ENCODE results near the gene TRUB2. TPM values are rescaled to one million over a fixed set of nuclear protein-coding genes. Genes with fewer than 3 reads are reported as not detected.

The TRUB2 gene
- total RNA-seq, 4 donors from 2014 or later, result 9.1 to 10.3 (median 9.9) TPM

DNA sequence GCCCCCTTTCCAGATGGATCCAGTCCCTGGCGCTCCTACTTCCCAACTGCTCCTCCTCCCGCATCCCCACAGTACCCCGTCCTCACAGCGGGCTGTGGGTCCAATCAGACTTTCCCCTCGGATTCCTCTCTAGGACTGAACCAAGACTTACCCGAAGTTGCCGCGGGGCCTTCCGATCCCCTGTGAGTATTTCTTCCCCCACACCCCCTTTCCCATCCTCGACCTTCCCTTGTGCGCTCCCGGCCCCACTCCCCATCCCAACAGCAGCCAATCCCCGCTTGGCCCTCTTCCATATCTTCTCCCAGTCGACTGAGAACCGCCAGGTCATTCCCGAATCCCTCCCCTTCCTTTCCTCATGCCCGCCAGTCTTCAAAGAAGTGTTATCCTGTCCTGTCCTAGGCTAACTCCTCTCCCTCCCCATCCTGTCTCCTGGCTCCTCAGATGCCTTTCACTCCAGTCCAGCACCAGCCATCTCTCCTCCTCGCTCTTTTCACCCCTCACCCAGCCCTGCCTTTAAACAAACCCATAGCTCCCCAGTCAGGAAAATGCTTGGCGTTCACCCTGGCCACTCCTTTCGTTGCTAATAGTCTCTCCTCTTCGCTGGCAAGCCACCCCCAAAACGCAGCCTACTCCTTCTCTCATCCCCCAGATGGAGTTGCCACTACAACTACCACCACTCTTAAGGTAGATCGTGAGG lies 45.5 kb downstream of the TRUB2 start:
- DNase-seq (ENCODE audit: low spot score), result no peak
- peak; percentile 34 for ATAC-seq (ENCODE audit: low FRiP score)
- TF ChIP-seq, protein P1, sequence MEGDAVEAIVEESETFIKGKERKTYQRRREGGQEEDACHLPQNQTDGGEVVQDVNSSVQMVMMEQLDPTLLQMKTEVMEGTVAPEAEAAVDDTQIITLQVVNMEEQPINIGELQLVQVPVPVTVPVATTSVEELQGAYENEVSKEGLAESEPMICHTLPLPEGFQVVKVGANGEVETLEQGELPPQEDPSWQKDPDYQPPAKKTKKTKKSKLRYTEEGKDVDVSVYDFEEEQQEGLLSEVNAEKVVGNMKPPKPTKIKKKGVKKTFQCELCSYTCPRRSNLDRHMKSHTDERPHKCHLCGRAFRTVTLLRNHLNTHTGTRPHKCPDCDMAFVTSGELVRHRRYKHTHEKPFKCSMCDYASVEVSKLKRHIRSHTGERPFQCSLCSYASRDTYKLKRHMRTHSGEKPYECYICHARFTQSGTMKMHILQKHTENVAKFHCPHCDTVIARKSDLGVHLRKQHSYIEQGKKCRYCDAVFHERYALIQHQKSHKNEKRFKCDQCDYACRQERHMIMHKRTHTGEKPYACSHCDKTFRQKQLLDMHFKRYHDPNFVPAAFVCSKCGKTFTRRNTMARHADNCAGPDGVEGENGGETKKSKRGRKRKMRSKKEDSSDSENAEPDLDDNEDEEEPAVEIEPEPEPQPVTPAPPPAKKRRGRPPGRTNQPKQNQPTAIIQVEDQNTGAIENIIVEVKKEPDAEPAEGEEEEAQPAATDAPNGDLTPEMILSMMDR (IDR thresholded peaks at IDR 0.05), result no peak

DNA sequence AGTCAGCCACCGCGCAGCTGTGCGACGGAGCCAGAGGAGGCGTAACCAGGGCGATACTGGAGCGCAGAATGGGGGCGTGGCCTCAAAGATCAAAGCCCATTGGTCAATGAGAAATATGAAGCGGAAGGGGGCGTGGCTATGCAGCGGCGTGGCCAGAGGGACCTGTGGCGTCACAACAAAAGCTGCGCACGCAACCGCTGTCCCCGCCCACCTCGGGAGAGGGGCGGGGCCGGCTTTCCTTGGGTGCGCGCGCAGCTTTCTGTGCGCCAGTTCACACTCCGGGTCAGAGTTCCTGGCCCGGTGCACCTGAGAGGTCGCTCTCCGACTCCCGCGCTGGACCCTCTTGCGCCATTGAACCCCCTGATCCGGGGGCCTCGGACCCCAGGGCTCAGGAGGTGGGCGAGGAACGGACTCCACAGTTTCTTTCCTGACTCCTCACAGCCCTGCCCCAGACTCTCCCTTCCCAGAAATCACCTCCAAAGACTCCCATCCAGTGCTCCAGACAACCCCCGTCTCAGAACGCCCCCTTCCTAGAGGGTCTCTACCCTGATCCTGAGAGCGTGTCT lies 46.2 kb downstream of the TRUB2 start, which contains the start of gene SWI5:
TSS of gene SWI5 (plus strand) at position 269 of the 566 bp plus-strand sequence.
- TF ChIP-seq, protein P1 (IDR thresholded peaks at IDR 0.05), result no peak
- DNase-seq (ENCODE audit: low spot score), result peak; percentile 99
- peak; percentile 98 for ATAC-seq (ENCODE audit: low FRiP score)

DNA sequence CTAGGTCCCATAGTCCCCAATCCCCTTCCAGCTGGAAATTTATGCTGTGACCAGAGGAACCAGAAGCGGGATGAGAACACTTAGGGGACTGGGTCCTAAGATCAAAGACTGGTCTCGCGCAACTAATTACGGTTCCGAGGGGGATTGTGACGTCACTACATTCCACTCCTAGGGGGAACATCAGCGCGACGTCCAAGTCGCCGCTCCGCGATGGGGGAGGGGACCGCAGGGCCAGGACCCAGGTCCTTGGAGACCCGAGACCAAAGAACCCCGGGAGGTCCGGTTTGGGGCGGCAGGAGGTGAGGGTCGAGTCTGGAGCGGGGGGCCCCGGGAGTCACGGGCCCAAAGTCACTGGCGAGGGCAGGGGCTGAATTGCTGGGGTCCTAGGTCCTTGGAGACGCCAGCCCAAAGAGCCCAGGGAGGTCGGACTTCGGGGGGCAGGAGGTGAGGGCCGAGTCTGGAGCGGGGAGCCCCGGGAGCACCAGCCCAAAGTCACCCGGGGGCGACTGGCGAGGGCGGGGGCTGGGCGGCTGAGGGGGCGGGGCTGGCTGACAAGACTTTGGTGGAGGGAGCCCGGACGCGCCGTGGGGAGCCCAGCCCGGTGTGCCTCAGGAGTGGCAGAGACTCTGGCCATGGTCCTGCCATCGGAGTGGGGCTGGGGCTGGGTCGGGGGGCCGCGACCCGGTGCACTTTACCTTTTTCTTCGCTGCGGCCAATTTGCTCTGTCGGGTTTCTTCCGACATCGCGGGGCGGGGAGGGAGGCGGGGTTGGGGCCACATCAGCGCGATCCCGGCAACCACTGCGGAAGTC lies 46.8 kb downstream of the TRUB2 start, which contains the start of gene GOLGA2:
TSS of gene GOLGA2 (minus strand) at position 810 of the 810 bp plus-strand sequence. CDS start at position 779, 31 bp downstream.
- ATAC-seq (ENCODE audit: low FRiP score) (peak; percentile 72), DNase-seq (ENCODE audit: low spot score) (no peak)
- TF ChIP-seq, protein P1 (IDR thresholded peaks at IDR 0.05), result no peak

DNA sequence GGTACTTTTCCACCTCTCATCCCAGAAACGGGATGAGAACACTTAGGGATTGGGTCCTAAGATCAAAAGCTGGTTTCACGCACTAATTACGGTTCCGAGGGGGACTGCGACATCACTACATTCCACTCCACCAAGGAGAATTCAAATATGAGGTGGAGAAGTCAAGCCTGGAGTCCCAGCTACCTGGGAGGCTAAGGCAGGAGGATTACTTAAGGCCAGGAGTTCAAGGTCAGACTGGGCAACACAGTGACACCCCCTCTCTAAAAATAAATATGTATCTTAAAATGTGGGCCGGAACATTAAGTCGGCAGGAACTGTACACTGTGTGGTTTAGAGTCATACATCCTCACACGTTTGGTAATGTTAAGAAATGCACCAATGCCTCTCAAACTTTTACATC lies 48.0 kb downstream of the TRUB2 start:
- no peak for DNase-seq (ENCODE audit: low spot score)
- no peak for ATAC-seq (ENCODE audit: low FRiP score)
- TF ChIP-seq, protein P1 (IDR thresholded peaks at IDR 0.05), result no peak

DNA sequence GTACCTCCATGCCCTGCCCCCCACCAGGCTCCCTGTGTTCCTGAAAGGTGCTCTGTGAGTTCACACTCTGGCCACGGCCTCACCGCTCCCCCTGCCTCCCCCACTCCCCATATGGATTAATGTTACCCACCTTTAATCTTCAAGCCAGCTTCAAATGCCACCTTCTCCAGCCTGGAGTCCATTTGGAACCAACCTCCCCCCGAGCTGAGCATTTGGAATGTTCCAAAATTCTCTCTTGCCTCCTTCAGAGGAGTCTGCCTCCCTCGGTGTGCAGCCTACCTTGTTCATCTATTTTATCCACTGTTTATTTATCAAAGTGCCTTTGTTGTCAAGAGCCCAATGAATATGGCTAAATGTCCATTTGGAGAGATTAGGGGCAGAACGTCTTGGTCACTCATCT lies 50.7 kb downstream of the TRUB2 start:
- TF ChIP-seq, protein P1 (IDR thresholded peaks at IDR 0.05), result no peak
- ATAC-seq (ENCODE audit: low FRiP score) (no peak), DNase-seq (ENCODE audit: low spot score) (no peak)

DNA sequence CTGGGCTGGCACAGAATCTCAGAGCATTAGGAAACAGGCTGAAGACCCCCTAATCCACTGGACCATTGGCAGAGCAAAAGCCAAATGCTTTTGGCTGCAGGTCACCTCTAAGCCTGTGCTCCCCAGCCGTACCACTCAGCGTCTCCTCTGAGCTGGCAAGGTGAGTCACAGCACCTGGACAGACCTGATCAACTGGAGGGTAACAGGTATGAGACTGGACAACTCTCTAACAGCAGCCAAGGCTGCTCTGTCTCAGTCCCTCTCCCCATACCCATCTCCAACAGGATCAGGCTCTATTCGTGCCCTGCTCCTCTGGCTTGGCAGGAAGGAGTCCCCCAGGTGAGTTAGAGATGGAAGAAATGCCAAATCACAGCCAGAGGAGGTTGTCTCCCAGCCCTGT lies 51.1 kb downstream of the TRUB2 start:
- no peak for DNase-seq (ENCODE audit: low spot score)
- TF ChIP-seq, protein P1 (IDR thresholded peaks at IDR 0.05), result no peak
- no peak for ATAC-seq (ENCODE audit: low FRiP score)

All from omental fat pad (tissue), 4 donors.